Gastroesophageal sphincter (tissue), 4 donors: ENCODE measurements around the gene RAB42. TPM values are rescaled to one million over a fixed set of nuclear protein-coding genes. Genes with fewer than 3 reads are reported as not detected.
"Not testable (repeated sequence)": the region's sequence is repeated elsewhere in the genome, so short reads cannot be mapped to it uniquely, and the experiment has no call there.

Source experiments
- ATAC-seq: fragments of 150-250 bp; one replicate; pipeline ENCODE4 v1.9.1; 2016; ENCODE audit warnings: mild to moderate bottlenecking, moderate library complexity
- H3K27ac ChIP-seq, 4 donors: fragments of 200-600 bp; sonication (generic) in 3 of 4; 1 replicate in 3 of 4; 2 replicates in 1 of 4; pipeline ENCODE4 v1.5.1; 2016 to 2019
- H3K27me3 ChIP-seq: fragments of 200-600 bp; sonication (generic); one replicate; pipeline ENCODE4 v1.5.1; 2019
- H3K36me3 ChIP-seq, 2 donors: fragments of 200-600 bp; sonication (generic); one replicate each; pipeline ENCODE4 v1.5.1; 2019; ENCODE audit warnings: control low read depth in 1 of 2
- H3K4me1 ChIP-seq, 3 donors: fragments of 200-600 bp; sonication (generic); 1 replicate in 2 of 3; 2 replicates in 1 of 3; pipeline ENCODE4 v1.5.1; 2016 to 2019; ENCODE audit warnings: control low read depth in 2 of 3
- H3K4me3 ChIP-seq, 2 donors: fragments of 200-600 bp; sonication (generic); one replicate each; pipeline ENCODE4 v1.5.1; 2019; ENCODE audit warnings: mild to moderate bottlenecking in 1 of 2, moderate library complexity in 1 of 2
- H3K9me3 ChIP-seq, 3 donors: fragments of 200-600 bp; sonication (generic); one replicate each; pipeline ENCODE4 v1.5.1; 2017 to 2019; ENCODE audit warnings: control low read depth in 2 of 3
- EP300 ChIP-seq: sonication (generic); formaldehyde crosslinking; IDR thresholded peaks from one replicate; pipeline ENCODE4 v1.6.1; 2017; ENCODE audit warnings: antibody characterized with exemption, mild to moderate bottlenecking
- POLR2A ChIP-seq, 2 donors: fragments of 450-650 bp; IDR thresholded peaks; one replicate each; pipeline ENCODE4 v1.6.1; 2017; ENCODE audit warnings: antibody characterized with exemption in 2 of 2, mild to moderate bottlenecking in 2 of 2, moderate library complexity in 1 of 2
- POLR2AphosphoS5 ChIP-seq: sonication (generic); formaldehyde crosslinking; IDR thresholded peaks from one replicate; pipeline ENCODE4 v1.6.1; 2017; ENCODE audit warnings: antibody characterized with exemption
- WGBS, 2 donors: methylation state at CpG; one replicate each; pipeline ENCODE4 v1.1.5; 2018; ENCODE audit warnings: low coverage in 1 of 2; 5-methylcytosine and 5-hydroxymethylcytosine counted together
- total RNA-seq, 4 donors: library from RNA; depleted of rRNA; stranded (reverse); fragments of >200 nt; gene quantifications; one replicate each; pipeline ENCODE4 v1.1.0, GENCODE V29; 2016
- TF ChIP-seq, protein P1 (sequence below), 4 experiments: fragments of 200-600 bp in 2 of 4; fragments of 450-650 bp in 2 of 4; sonication (generic) in 1 of 4; IDR thresholded peaks; one replicate each; pipeline ENCODE4 v1.5.1; 2017 to 2019; ENCODE audit warnings: antibody characterized with exemption in 4 of 4, mild to moderate bottlenecking in 2 of 4, moderate library complexity in 2 of 4

Gene RAB42
- total RNA-seq, 4 donors from 2014 or later, result 0.67 to 5.1 (median 2.5) TPM

GRCh38 chr1:28595412-28596191, 3.5 kb downstream of the RAB42 start:
- H3K4me1 ChIP-seq, result peaks cover 0 to 17% (median 0%) of the 10 kb centered on the region in 3 donors
- H3K9me3 ChIP-seq, result no peaks in the 10 kb centered on the region
- 92 to 94% methylated on average over 5 to 9 of the region's 10 CpGs for WGBS, 2 donors
- no peak overlapping the region for H3K4me3 ChIP-seq
- peaks cover 0 to 11% of the 10 kb centered on the region in 2 donors for H3K36me3 ChIP-seq
- no peaks in the 10 kb centered on the region for H3K27me3 ChIP-seq
- TF ChIP-seq, protein P1, sequence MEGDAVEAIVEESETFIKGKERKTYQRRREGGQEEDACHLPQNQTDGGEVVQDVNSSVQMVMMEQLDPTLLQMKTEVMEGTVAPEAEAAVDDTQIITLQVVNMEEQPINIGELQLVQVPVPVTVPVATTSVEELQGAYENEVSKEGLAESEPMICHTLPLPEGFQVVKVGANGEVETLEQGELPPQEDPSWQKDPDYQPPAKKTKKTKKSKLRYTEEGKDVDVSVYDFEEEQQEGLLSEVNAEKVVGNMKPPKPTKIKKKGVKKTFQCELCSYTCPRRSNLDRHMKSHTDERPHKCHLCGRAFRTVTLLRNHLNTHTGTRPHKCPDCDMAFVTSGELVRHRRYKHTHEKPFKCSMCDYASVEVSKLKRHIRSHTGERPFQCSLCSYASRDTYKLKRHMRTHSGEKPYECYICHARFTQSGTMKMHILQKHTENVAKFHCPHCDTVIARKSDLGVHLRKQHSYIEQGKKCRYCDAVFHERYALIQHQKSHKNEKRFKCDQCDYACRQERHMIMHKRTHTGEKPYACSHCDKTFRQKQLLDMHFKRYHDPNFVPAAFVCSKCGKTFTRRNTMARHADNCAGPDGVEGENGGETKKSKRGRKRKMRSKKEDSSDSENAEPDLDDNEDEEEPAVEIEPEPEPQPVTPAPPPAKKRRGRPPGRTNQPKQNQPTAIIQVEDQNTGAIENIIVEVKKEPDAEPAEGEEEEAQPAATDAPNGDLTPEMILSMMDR (IDR thresholded peaks at IDR 0.05), result no peak
- no peak for TF ChIP-seq EP300
- TF ChIP-seq POLR2A (IDR thresholded peaks at IDR 0.05), result no peak
- no peak for TF ChIP-seq POLR2AphosphoS5
- no peak for ATAC-seq
- H3K27ac ChIP-seq, result no peak overlapping the region

DNA sequence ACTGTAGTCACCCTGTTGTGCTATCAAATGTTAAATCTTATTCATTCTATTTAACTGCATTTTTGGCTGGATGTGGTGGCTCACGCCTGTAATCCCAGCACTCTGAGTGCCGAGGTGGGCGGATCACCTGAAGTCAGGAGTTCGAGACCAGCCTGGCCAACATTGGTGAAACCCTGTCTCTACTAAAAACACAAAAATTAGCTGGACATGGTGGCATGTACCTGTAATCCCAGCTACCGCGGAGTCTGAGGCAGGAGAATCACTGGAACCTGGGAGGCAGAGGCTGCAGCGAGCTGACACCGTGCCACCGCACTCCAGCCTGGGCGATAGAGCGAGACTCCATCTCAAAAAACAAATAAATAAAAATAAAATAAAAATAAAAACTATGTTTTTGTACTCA, 4.2 kb downstream of the RAB42 start:
- 93 to 99% methylated on average over 7 to 11 of the region's 11 CpGs for WGBS, 2 donors
- H3K36me3 ChIP-seq, result peaks cover 0 to 18% of the 10 kb centered on the region in 2 donors
- H3K4me3 ChIP-seq, H3K27me3 ChIP-seq, H3K9me3 ChIP-seq, ATAC-seq, H3K27ac ChIP-seq: not testable (repeated sequence)
- H3K4me1 ChIP-seq, result peaks cover 0 to 17% (median 0%) of the 10 kb centered on the region in 3 donors

GRCh38 chr1:28601696-28602095, 9.6 kb downstream of the RAB42 start:
- TF ChIP-seq, protein P1 (IDR thresholded peaks at IDR 0.05), result no peak
- TF ChIP-seq POLR2AphosphoS5 (peak; percentile 7), EP300 (no peak)
- WGBS, 2 donors, result 32 to 33% methylated on average over 1 to 3 of the region's 3 CpGs
- Histone ChIP-seq H3K4me1 (peaks cover 0 to 15% (median 0%) of the 10 kb centered on the region in 3 donors), H3K36me3 (peaks cover 3 to 63% of the 10 kb centered on the region in 2 donors), H3K4me3 (no peak overlapping the region), H3K27ac (peak overlapping the region in 3 of 4 donors; percentile 29 to 54 (median 35)), H3K9me3 (no peaks in the 10 kb centered on the region), H3K27me3 (no peaks in the 10 kb centered on the region)
- ATAC-seq, result no peak

DNA sequence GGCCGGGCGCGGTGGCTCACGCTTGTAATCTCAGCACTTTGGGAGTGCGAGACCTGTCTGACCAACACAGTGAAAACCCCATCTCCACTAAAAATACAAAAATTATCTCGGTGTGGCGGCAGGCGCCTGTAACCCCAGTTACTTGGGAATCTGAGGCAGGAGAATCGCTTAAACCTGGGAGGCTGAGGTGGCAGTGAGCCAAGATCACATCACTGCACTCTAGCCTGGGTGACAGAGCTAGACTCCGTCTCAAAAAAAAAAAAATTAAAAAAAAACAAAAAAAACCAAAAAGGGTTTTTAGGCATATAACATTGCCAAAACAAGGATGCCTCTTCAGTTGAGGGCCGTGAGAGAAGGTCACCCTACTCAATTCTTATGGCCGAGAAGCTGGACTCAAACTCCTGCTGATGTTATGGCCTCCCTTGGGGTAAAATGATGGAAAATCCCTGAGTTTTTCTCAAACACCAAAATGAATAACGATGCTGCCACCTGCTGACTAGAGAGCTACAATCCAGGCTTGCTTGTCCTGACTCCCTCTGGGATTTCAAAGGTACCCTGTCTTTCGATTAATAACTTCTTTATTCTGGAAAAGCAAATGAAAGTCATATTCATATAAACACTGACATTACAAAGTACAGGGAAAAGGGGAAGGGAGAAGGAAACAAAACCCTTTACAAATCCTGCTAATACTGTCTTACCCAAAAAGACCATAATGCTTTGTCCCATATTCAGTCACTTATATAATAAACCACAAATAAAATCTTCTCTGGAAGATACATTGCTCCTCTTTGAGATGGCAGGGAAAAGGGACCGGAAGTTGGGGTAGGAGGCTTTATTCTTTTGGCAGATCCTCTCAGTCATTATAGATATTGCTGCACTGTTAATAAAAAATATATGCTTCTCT, 10.7 kb downstream of the RAB42 start:
- TF ChIP-seq POLR2A (IDR thresholded peaks at IDR 0.05), result no peak
- TF ChIP-seq, protein P1 (IDR thresholded peaks at IDR 0.05), result peak in 3 of 4 experiments; percentile 71 to 82 (median 77)
- Histone ChIP-seq H3K27me3 (no peaks in the 10 kb centered on the region), H3K4me3 (no peak overlapping the region), H3K27ac (peak overlapping the region in 3 of 4 donors; percentile 24 to 54 (median 29)), H3K36me3 (peaks cover 3 to 74% of the 10 kb centered on the region in 2 donors), H3K9me3 (no peaks in the 10 kb centered on the region), H3K4me1 (peaks cover 0 to 15% (median 0%) of the 10 kb centered on the region in 3 donors)
- peak; percentile 46 for ATAC-seq
- 8 to 30% methylated on average over 5 to 8 of the region's 15 CpGs for WGBS, 2 donors

DNA sequence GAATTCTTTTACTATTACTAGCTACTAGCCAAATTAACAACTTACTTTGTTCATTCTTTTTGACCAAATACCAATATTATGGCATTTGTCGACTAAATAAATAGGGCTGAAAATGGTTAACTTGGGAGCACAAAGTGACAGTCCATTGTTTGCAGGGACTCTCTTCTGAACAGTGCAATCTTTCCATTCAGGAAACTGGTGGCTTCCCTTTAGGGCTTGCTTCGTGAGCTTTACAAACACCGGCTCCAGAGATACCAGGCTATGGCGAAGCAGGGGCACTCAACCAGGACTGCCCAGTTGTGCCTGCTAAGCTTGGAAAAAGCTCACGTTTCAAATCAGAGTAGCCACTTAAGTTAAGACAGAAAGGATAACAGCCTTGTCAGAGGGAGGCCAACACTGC, 12.3 kb downstream of the RAB42 start:
- TF ChIP-seq EP300 (no peak), POLR2A (IDR thresholded peaks at IDR 0.05) (no peak), POLR2AphosphoS5 (no peak)
- TF ChIP-seq, protein P1 (IDR thresholded peaks at IDR 0.05), result no peak
- H3K27ac ChIP-seq, result no peak overlapping the region
- ATAC-seq, result no peak
- peaks cover 0 to 15% (median 0%) of the 10 kb centered on the region in 3 donors for H3K4me1 ChIP-seq
- 93% methylated on average over 3 of the region's 5 CpGs; no CpG with 5 or more reads in 1 of the 2 donors for WGBS, 2 donors
- H3K36me3 ChIP-seq, result peaks cover 3 to 90% of the 10 kb centered on the region in 2 donors
- no peak overlapping the region for H3K4me3 ChIP-seq
- no peaks in the 10 kb centered on the region for H3K9me3 ChIP-seq
- H3K27me3 ChIP-seq, result no peaks in the 10 kb centered on the region
